ENCODE data around the gene A1BG.
"Not testable (repeated sequence)": the region's sequence is repeated elsewhere in the genome, so short reads cannot be mapped to it uniquely, and the experiment has no call there.

Gene A1BG

DNA sequence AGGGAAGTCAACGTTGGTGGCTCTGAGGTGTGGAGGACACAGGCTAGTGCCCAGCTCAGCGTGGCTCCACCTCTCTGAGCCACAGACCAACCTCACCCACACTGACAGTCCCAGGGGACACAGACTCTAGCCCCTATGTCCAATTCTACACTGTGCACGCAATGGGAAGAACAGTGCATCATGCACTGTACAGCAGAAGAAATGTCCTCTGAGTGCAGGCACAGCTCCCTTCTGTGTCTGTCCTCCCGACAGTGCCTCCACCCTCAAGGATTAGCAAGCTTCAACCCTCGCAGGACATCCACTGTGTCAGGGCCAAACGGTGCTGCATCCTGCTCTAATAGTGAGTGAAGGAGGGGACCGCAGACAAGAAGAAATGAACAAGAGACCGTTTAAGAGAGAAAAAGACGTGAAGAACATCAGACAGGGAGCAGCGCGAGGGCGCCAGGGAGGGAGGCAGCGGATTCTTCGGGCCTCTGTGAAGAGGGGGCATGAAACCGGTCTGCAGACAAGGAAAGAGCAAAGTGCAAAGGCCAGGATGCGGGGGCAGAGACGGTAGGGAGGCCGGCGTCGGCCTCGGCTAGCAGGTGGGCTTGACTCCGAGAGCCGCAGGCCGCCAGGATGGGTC is 26.9 kb upstream of the A1BG start:
- no peak for DNase-seq (ENCODE audit: low read depth)
- TF ChIP-seq, protein P1, sequence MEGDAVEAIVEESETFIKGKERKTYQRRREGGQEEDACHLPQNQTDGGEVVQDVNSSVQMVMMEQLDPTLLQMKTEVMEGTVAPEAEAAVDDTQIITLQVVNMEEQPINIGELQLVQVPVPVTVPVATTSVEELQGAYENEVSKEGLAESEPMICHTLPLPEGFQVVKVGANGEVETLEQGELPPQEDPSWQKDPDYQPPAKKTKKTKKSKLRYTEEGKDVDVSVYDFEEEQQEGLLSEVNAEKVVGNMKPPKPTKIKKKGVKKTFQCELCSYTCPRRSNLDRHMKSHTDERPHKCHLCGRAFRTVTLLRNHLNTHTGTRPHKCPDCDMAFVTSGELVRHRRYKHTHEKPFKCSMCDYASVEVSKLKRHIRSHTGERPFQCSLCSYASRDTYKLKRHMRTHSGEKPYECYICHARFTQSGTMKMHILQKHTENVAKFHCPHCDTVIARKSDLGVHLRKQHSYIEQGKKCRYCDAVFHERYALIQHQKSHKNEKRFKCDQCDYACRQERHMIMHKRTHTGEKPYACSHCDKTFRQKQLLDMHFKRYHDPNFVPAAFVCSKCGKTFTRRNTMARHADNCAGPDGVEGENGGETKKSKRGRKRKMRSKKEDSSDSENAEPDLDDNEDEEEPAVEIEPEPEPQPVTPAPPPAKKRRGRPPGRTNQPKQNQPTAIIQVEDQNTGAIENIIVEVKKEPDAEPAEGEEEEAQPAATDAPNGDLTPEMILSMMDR (IDR thresholded peaks at IDR 0.05; ENCODE audit: low read depth, low read length, missing control alignments) = no peak
- peak overlapping the region; percentile 78 for H3K4me3 ChIP-seq (ENCODE audit: low read depth, low read length)
- in situ Hi-C loops (cut with HindIII; ENCODE audit: low sequenced_read_pairs) = no loop called here

DNA sequence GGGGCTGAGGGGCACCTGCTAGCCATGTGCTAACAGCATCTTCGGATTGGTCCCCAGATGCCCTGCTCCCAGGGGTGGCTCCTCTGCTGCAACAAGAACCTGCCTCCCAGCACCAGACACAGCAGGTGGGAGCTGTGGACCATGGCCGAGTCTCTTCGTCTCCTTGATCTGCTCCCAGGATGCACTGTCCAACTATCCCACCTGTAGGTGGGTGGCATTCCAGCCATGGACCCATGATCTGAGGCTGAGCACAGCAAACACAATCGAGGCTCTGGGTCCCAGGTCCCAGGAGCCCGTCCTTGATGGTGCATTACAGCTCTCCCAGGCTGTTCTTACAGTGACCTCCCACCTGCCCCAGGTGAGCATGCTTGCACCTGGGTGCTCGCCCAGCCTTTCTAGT is 26.0 kb upstream of the A1BG start:
- no peak for DNase-seq (ENCODE audit: low read depth)
- no peak overlapping the region for H3K4me3 ChIP-seq (ENCODE audit: low read depth, low read length)
- in situ Hi-C loops (cut with HindIII; ENCODE audit: low sequenced_read_pairs) = no loop called here
- TF ChIP-seq, protein P1 (IDR thresholded peaks at IDR 0.05; ENCODE audit: low read depth, low read length, missing control alignments) = no peak

DNA sequence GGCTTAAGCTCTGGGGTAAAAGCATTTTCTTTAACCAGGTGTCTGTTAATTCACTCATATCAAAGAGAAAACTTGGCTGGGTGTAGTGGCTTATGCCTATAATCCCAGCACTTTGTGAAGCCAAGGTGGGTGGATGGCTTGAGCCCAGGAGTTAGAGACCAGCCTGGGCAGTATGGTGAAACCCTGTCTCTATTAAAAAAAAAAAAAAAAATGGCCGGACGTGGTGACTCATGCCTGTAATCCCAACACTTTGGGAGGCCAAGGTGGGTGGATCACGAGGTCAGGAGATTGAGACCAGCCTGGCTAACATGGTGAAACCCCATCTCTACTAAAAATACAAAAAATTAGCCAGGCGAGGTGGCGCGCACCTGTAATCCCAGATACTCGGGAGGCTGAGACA is 23.4 kb upstream of the A1BG start:
- in situ Hi-C loops (cut with HindIII; ENCODE audit: low sequenced_read_pairs); DNase-seq (ENCODE audit: low read depth); H3K4me3 ChIP-seq (ENCODE audit: low read depth, low read length): not testable (repeated sequence)

DNA sequence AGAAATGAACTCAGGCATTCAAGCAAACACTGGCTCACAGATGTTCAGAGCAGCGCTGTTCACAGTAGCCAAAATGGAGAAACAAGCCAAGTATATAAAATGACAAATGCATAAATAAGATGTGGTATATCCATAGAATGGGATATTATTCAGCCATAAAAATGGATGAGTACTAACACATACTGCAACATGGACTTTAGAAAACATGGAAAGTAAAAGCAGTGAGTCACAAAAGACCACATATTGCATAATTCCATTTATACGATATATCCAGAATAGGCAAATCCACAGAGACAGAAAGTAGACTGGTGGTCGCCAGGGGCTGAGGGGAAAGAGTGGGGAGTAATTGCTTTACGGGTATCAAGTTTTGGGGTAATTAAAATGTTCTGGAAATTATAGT is 20.9 kb upstream of the A1BG start:
- in situ Hi-C loops (cut with HindIII; ENCODE audit: low sequenced_read_pairs) = no loop called here
- H3K4me3 ChIP-seq (ENCODE audit: low read depth, low read length) = no peak overlapping the region
- DNase-seq (ENCODE audit: low read depth) = no peak
- TF ChIP-seq, protein P1 (IDR thresholded peaks at IDR 0.05; ENCODE audit: low read depth, low read length, missing control alignments) = no peak

DNA sequence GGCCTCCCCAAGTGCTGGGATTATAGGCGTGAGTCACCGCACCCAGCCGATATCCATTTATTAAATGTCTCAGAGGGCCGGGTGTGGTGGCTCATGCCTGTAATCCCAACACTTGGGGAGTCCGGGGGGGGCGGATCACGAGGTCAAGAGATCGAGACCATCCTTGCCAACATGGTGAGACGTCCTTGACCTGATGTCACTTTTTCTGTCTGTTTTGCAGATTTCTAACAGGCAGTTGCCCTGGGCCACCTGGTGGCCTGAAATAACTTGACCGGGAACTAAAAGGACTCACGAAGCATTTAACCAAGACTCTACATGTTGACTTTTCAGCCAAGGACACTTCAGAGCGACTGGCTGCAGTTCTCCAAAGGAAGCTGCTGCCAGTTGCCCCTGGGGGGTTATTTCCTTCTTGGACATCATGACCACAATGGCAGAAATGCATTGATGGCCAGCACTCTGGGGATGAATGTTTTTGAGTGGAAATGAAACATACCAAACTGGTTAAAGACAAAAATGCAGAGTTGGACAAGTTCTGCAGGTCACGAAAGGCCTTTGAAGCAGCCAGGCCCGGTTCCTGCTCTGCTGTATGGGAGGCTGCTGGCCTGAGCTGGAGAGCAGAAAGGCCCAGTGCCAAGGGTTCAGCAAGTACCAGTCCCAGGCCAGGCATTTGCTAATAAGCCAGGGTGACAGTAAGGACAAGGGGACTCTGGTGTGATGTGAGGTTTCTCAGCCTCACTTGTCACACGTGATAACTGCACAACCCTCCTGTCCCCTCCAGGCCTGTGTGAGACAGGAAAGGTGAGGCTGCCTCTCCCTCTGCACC is 19.2 kb upstream of the A1BG start:
- TF ChIP-seq, protein P1 (IDR thresholded peaks at IDR 0.05; ENCODE audit: low read depth, low read length, missing control alignments) = no peak
- H3K4me3 ChIP-seq (ENCODE audit: low read depth, low read length) = no peak overlapping the region
- no peak for DNase-seq (ENCODE audit: low read depth)
- in situ Hi-C loops (cut with HindIII; ENCODE audit: low sequenced_read_pairs) = no loop called here

DNA sequence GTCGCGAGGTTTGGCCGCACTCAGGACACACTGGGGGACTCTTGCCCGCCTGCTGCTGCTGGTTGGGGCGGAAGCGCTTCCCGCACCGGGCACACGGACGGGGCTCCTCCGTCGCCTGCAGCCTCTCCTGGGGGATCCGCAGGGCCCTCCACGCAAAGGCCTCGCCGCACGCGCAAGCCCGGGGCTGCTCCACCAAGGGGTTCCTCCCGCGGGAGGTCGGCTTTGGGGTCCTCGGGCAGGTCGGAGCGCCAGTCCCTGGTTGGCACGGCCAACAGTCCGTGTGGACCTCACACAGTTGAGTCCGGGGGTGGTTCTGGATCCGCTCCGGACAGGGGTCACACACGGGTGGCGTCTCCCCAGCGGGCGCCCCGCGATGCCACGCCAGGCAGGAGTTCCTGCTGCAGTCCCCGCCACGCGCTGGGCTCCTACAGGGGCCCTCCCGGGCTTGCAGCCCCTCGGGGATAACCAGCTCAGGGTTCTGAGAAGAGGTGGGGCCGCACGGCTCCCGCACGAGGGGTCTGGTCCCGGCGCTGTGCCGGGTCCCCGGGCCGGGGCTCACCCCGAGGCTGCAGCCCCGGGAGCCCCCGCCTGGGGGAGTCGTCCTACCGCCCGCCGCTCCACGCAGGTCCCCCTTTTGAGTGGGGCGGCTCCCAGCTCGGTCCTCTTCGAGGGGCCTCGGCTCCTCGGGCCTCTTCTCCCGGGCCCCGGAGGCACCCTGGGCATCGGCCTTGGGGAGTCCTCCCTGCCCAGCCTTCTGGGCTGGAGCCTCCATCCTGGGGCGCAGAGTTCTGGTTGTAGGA is 15.5 kb upstream of the A1BG start:
- TF ChIP-seq, protein P1 (IDR thresholded peaks at IDR 0.05; ENCODE audit: low read depth, low read length, missing control alignments) = no peak
- DNase-seq (ENCODE audit: low read depth) = no peak
- no peak overlapping the region for H3K4me3 ChIP-seq (ENCODE audit: low read depth, low read length)
- in situ Hi-C loops (cut with HindIII; ENCODE audit: low sequenced_read_pairs) = no loop called here
